Measurements from ENCODE around the gene MAX.

Gene MAX

DNA sequence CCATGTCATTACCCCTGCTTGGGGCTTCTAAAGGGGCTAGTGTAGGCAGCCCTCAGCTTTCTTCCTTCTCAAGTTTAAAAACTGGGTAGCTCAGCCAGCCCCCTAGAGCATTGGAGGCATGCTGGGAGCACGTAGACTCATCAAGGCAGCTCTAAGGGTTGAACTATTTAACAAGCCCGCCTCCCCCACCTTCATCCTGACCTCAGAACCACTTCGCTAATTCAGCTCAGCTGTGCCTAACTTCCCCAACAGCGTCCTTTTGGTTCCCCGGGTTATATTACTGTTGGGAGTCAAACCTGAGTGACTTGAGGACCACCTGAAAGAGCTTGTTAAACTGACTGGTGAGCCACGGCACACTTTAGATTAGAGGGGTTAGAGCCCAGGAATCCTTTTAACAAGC, 30.1 kb downstream of the MAX start:
- DNase-seq = no peak

DNA sequence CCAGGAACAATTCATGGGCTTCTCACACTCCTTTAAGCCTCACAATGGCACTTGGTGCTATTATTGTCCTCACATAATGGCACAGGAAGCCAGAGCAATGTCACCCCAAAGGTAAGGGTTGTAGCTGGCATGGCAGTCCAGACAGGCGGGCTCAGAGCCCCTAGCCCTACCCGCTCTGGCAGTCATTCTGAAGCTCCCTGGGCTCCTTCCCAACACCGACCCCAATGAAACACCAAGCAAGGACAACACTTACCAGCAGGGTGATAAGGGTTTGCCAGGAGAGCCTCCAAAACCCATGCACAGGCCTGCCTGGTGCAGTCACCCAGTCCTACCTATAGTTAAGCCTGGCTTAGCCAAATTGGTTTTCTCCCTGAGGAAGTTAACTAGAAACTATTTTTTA, 30.8 kb downstream of the MAX start:
- DNase-seq = no peak

DNA sequence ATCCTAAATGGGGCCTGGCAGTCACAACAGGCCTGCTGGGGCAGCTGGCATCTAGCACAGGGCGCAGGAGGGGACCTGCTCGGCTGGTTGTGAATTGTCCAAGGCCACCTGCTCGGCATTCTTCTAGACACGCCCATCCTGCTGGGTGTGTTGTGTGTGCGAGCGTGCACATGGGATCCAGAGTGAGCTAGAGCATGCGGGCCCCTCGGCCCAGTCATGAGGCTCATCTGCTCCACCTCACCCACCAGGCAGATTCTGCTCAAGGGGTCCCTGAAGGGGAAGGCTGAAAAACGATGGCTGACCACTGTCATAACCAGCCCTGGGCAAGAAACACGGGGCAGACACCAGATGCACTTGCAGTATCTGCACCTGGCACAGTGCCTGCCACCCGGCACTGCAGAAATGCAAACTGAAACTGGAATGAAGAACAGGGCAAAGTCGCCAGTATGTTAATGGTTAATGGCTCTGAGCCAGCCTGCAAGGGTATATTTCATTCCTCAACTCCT, 31.8 kb downstream of the MAX start:
- DNase-seq = no peak

DNA sequence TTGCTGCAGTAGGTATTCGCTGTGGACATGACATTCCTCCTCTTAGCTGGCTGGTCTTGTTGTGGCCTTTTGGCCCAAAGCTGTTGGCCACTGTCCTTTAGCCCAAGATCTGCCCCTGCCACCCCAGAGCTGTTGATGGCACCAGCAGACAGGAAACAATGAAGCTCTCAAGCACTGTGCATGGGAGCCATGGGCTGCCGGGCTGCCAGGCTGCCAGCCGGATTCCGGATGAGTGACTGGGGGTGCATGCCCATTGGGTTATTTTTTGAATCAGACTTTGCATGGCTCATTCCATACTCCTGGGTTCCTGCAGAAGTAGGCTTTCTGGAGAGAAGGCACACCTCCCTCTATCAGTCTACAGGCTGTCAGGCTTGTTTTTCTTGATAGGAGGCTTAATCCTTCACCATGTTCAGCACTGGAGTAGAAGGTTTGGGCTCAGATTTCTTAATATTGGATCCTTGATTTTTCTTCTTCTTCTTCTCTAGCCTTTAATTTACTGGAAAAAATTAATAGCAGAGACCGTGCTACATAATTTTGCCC, 32.4 kb downstream of the MAX start:
- DNase-seq = no peak

DNA sequence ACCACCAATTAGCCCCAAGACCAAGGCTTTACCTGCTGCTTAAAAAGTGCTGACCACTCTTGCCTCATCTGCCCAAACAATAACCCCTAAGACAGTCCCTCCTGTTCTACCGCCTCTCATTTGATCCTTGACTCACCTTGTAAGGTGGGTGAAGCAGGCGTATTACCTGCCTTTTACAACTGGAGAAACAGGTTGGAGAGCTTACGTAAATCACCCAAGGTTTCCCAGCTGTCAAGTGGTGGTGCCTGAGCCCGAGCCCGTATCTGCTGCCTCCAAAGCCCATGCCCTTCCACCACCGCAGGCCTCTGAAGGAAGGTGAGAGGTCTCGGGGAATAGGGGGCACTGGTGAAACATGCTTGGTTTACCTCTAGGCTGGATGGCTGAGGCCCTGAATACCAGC, 36.6 kb downstream of the MAX start:
- DNase-seq = no peak

DNA sequence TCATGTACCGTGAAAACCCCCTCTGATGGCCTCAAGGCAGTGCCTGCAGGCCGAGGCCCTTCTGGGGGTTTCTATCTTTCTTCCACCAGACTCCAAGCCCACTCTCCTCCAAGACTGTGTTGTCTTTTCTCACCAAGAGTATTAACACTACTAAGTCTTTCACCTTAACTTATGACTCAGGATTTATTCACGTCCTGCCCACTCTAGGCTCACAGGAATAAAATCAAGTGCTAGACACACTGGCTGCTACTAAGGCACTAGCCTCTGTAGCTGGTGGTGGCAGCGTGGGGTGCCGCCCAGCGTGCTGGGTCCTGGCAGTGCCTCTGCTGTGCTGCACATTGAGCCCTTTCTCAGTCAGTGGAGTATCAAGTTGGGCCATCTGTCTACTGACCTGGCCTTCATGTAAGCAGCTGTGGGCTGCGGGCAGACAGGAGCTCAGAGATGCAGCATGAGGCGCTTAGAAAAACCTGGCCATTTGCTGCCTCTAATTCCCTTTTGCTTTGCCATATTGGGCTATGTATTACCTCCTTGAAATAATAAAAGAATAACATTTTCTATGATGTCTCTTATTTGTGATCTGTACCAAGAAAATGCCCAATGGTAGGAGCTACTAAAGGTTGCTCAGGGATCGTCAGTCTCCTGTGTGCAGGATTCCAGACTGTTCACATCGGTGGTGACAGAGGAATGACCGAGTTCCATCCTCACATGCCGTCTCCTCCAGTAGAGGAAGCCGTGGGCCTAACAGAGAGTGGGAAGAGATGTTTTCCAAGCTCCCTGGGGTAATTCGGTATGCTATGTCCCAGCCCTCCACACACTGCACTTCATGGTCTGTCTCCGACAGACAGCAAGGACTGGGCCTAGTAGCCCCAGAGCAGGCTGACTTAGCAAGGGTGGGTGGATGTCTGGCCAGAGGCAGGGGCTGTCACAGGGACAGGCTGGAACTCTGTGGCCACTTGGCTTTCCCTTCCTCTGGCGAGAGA, 39.9 kb downstream of the MAX start:
- no peak for DNase-seq

DNA sequence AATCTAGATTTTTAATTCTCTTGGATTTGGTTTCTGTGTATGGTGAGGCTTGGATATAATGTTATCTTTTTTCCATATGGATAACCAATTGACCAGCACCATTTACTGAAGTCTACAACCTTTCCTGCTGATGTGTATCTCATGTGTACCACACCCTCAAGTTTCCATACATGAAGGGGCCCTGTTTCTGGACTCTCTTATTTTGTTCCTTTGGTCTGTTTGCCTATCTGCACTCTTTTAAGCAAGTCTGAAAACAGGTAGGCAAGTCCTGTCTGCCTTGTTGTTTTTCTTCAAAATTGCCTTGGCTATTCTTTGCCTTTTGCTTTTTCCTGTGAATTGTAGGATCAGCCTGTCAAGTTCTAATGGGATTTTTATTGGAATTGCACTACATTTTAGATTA, 44.6 kb downstream of the MAX start:
- no peak for DNase-seq

DNA sequence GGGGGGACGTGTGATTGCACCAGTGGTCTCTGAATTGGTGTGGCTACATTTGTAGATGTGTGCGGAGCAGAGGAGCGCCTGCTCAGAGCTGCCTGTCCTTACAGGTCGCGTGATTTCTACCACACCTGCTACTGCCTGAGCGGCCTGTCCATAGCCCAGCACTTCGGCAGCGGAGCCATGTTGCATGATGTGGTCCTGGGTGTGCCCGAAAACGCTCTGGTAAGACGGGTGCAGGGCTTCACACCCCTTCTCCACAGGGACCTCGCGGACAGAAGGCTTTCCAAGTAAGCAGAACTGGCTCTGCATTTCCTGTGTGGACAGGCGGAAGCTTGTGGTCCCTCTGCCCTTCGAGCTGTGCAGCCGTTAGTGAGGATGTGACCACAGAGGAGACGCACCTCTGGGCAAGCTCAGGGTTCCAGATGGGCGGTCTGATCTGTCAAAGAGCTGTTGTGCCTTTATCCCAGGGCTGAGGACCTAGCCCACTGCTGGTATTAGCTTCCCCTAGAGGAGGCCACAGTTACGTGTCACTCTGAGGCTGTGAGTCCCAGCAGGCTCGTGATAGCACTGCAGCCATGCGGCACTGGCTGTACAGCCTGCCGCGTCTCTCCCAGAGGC, 47.7 kb downstream of the MAX start:
- DNase-seq = no peak

DNA sequence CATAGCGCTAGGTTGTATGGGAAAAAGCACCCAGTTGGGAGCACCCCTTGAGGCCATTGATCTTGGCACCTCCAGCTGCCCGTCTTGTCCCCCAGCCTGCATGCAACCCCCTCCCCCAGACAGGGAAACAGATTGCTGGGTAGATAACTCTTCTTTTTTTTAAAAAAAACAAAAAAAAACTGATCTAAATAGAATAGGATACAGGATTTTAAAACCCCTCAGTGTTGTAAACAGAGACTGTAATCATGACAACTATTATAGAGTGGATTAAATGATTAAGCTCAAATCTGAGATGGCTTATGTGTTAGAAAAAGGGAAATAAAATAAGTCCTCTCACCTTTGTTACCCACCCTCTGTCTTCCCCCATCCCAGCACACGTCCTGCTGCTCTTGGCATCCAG, 48.9 kb downstream of the MAX start:
- DNase-seq = no peak

DNA sequence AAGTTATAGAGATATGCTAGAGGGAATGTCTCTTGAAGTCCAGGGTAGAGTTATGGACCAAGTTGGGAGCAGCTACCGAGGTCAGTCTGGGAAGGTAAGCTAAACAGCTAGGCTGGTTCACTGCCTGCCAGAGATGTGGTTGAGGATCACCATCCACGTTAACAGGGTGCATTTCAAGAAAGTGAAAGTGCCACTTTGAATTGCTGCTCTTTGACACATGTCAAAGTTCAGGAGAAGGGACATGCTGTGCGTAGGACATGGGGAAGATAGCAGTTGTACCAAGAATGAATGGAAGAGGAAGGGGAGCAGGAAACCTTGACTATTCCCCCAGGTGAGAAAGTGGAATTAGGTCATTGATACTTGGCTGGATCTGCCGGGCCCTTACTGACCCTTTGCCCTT, 49.5 kb downstream of the MAX start:
- DNase-seq = no peak

DNA sequence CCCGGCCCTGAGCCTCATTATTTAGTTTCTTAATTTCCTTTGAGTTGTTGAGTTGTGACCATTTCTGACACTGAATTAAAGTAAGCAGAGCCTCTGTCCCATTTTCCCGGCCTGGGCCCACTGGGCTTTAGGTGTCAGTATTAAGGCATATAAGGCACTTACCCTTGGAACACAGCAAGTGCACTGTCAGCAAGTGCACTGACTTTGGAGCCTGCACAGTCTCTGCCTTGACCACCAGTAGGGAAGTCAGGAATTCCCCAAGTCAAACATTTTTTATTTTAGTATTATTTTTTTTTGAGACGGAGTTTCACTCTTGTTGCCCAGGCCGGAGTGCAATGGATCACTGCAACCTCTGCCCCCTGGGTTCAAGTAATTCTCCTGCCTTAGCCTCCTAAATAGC, 56.6 kb downstream of the MAX start:
- no peak for DNase-seq

DNA sequence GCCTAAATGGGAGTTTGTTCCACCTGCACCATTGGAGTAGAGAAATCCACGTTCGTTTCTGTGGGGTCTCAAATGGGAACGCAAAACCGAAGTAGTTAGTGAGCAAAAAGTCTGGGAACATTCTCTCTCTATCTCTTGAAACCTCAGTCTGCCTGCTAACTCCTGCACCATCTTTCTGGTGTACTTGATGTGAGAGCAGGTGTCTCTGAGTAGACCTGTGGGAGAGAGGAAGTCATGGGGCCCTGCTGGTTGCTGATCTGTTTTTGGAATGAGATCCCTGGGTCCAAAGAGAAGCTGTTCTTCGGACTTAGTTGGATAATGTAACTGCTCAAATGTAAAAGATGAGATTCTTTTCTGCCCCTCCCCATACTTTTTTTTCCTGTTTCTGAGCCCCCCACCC, 57.3 kb downstream of the MAX start:
- no peak for DNase-seq

DNA sequence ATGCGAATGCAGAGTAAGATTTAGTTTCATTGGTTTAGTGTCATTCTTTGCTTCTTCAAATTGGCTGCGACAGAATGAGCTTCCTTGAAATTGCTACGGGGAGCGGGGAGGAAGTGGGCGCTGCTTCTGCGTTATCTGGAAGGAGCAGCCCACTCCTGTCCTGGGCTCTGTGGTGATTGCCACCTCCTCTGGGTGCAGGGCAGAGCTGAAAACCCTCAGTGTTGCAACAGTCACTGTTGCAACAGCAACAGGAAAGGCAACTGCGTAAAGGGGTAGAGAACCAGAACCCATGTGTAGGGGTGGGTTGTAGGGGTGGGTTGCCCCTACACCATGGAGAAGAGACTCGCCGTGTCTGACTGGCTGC, 57.7 kb downstream of the MAX start:
- no peak for DNase-seq

DNA sequence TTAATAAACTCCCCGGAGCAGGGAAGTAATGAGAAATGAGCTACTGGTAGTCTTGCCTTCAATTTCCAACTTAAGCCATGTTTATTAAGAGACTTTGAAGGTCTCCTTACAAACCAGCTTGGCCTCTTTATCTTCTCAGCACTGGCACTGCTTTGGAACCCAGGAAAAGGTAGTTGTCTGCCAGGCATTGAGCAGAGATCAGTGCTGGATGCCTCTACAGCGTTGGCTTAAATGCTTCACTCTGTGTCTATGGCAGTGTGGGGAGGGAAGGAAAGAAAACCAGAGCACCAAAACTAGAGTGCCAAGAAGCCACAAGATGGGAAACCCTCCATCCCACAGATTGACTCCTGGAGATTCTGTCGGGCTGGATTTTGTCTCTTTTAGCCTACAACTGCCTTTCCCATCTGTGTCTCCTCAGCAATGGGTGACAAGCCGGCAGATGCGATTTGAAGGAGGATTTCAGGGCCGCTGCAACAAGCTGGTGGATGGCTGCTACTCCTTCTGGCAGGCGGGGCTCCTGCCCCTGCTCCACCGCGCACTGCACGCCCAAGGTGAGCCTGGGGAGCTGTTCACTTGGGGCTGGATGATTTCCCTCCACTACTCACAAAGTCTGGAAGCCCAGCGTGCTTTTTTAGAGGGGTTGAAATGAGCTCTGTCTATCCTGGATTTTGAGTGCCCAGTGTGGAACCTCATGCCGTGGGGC, 58.3 kb downstream of the MAX start:
- DNase-seq = no peak

DNA sequence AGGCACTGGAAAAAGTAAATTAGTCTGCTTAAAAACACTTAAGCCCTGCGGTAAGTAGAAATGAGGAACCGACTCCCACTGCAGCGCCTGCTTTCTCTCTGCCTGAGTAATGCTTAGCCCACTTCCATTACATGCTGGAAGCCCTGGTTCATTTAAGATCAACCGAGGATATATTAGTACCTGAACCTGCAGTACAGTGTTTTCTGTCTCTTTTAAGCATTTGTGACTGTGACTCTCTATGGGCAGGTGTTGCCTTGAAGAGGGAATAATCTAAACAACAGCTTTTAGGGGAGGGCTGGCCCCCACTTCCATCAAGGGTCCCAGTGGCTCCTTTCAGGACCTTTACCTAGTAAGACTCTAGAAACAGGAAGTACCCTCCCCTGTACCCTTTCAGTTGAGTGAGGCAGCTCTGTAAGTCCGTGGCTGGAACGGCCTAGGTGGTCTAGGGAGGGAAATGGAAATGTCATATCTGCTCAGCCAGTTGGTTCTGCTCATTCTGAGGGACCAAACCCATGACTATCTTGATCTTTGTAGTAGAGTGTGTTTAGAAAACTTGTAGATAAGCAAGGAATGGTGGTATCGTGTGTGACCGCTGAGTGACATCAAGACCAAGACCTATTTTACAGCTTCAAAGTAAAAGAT, 59.5 kb downstream of the MAX start:
- no peak for DNase-seq

DNA sequence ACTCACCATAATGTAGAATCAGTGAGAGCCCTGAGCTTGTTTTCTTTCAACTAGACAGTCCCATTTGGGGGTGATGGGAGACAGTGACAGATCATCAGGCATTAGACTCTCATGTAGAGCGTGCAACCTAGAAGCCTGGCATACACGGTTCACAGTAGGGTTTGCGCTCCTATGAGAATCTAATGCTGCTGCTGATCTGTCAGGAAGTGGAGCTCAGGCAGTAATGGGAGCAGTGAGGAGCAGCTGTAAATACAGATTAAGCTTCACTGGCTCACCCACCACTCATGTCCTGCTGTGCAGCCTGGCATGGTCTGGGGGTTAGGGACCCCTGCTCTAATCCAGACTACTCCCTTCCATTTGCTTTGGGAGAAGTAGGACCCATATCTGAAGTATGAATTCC, 60.0 kb downstream of the MAX start:
- DNase-seq = no peak

DNA sequence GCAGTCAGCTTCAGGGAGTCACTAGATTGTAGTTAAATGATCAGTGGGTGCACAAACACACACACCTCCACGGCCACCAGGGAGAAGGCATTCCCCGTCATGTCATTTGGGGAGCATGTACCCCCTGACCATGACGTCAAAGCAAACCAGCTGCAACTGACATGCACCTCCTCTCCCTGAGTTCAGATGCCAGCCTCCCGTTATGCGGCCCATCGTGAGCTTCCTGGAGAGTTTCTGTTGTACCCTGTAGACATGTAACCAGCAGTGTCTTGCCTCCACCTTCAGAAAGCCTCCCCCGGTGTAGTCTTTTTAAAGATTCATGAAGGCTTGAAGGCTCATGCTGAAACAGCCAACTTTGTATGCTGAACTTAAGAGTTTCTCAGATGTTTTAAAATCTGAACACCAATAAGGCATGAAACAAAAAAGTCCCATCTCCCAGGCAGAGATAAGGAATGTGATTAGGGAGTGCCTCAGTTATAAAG, 60.8 kb downstream of the MAX start:
- no peak for DNase-seq

DNA sequence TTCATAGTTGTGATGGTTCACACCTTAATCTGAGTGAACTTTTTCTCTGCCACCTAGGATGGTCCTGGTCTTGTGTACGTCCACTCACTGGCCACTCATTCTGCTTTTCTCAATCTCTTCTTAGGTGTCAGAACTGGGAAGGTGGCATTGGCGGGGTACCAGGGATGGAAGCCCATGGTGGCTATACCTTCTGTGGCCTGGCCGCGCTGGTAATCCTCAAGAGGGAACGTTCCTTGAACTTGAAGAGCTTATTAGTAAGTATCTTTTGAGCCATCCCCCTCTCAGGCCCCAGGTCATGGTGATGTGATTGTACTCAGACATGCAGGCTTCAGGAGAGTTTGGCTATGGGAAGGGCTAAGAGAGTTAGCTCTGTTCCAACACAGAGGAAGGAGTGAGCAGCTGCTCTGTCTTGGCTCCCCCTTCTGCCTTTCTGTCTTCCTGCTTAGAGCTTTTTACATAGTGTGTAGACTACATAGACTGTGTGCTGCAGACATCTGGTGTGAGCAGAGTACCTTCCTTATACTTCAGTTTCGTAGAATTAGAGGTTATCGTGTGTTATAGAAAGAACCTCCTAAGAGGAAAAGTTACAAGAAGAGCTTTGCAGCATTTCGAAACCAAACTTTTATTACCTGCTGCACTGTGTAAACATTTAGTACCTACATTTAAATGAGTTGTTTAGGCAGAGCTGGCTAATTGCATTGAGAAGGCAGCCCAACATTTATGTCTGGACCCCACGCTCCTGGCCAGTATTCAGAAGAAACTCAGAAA, 61.5 kb downstream of the MAX start:
- DNase-seq = no peak

DNA sequence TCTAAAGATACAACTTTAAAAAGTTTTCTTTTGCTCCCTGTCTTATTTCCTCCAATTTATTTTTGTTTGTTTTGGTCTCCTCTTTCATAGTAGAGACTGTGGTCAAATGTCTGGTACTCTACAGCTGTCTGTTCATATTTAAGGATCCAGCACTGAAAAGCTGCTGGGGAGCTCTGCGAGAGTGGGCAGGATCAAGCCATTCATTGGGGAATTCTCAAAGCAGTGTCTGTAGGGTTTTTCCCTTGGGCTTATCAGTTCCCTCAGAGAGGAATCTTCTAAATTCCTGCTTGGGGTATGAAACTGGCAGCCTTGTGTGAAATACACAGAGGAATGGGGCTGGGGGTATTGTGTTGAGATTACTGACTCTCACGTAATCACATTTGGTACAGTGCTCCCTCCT, 63.4 kb downstream of the MAX start:
- DNase-seq = no peak

DNA sequence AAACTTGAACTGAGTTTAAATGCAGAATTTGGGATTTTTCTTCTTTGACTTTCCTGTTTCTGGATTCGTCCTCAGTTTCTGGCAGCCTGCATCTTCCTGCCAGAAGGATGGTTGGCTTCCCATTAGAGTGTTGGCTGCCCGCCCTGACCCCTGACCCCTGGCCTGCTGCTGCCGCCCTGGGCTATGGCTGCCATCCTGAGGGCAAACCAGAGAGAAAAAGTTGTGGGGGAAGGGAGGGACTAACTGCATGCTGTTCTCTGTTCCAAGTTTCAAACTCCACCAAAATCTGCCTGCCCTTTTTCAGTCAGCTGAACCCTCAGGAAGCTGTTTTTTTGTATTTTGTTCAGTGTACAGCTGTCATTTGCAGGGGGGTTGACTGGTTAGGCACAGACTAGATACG, 67.3 kb downstream of the MAX start:
- DNase-seq = no peak

DNA sequence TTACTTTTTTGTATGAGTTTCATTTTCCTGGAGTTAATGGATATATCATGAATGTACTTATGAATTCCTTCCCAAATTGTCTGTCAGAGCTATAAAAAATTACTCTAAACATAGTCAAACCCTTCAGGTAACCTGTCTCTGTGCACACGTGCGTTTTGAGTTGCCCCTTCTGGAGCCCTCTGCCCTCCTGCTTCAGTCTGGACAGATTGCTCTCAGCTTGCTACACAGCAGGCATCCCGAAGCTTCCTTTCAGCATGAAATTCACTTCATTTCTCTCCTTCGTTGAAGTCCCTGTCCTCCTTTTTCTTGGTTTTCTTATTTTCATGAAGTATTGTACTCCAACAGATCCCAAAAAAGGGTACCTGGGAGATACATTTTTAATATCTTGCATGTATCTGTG, 68.3 kb downstream of the MAX start:
- no peak for DNase-seq

DNA sequence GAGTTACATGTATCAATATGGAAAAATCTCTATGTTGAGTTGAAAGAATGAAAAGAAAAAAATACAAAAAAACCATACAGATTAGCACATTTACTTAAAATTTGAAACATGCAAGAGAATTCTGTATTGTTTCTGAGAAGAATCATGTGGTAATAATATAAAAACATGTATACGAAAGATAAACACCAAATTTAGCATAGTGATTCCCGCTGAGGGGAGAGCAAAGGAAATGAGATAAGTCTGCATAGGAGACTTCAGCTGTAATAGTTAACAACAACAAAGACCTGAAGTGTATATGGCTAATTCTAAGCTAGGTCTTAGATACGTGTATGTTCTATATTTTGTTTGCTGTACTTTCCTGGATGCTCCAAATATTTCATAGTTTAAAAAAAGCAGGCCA, 69.1 kb downstream of the MAX start:
- no peak for DNase-seq
